OCI-LY7 (cell line): Measurements from ENCODE around the gene GAPDH. TPM values are rescaled to one million over a fixed set of nuclear protein-coding genes. Genes with fewer than 3 reads are reported as not detected.

ENCODE experiments used
- BruUV-seq: library from RNA; stranded (reverse); fragments of 400-500 nt; replicated peaks from 2 replicates; lab custom pipeline; 2021; lab: Mats Ljungman, UMichigan
- CTCF ChIA-PET: fragments of 300-600 bp; sonication (Branson Sonifier 250); formaldehyde crosslinking; loops from one replicate; lab custom pipeline; 2022; ENCODE audit warnings: antibody characterized with exemption; ENCODE audit not compliant: unreplicated experiment; lab: Charles Lee
- POLR2A ChIA-PET: fragments of 300-600 bp; sonication (Branson Sonifier 250); formaldehyde crosslinking; loops from one replicate; lab custom pipeline; 2022; ENCODE audit warnings: antibody characterized with exemption; lab: Charles Lee
- DNase-seq: peaks from one replicate; pipeline ENCODE4 v3.0.0-alpha.2; 2015; ENCODE audit warnings: low spot score
- H2AFZ ChIP-seq: fragments of 200-600 bp; sonication (generic), shearing (Covaris generic); 2 replicates; pipeline ENCODE4 v1.6.1; 2014; ENCODE audit warnings: mild to moderate bottlenecking, antibody characterized with exemption, low read length, moderate library complexity
- H3K27ac ChIP-seq: fragments of 200-600 bp; sonication (generic); 2 replicates; pipeline ENCODE4 v1.5.1; 2014; ENCODE audit warnings: mixed run types, low read depth, mild to moderate bottlenecking, moderate library complexity, low read length, inconsistent platforms; ENCODE audit not compliant: poor library complexity, severe bottlenecking
- H3K36me3 ChIP-seq: fragments of 200-600 bp; sonication (generic); 2 replicates; pipeline ENCODE4 v1.6.1; 2014; ENCODE audit warnings: mild to moderate bottlenecking, antibody characterized with exemption, low read length, moderate library complexity, mixed read lengths; ENCODE audit not compliant: insufficient read depth
- H3K4me1 ChIP-seq: fragments of 200-600 bp; sonication (generic); 2 replicates; pipeline ENCODE4 v1.5.1; 2014; ENCODE audit warnings: mild to moderate bottlenecking, low read length; ENCODE audit not compliant: insufficient read depth, poor library complexity, severe bottlenecking
- H3K4me2 ChIP-seq: fragments of 200-600 bp; sonication (generic); 2 replicates; pipeline ENCODE4 v1.6.1; 2014; ENCODE audit warnings: mild to moderate bottlenecking, low read length
- H3K4me3 ChIP-seq: fragments of 200-600 bp; sonication (generic); 2 replicates; pipeline ENCODE4 v1.5.1; 2014; ENCODE audit warnings: mild to moderate bottlenecking, low read depth, low read length; ENCODE audit not compliant: poor library complexity, severe bottlenecking
- H3K79me2 ChIP-seq: fragments of 200-600 bp; sonication (generic); 2 replicates; pipeline ENCODE4 v1.6.1; 2016; ENCODE audit warnings: low read depth, mild to moderate bottlenecking, low read length, moderate library complexity, mixed read lengths; ENCODE audit not compliant: insufficient read depth
- H3K9me2 ChIP-seq: fragments of 200-600 bp; sonication (generic); 2 replicates; pipeline ENCODE4 v1.6.1; 2016; ENCODE audit warnings: mild to moderate bottlenecking, low read length, mixed read lengths; ENCODE audit not compliant: insufficient read depth
- H3K9me3 ChIP-seq: fragments of 200-600 bp; sonication (generic); 2 replicates; pipeline ENCODE4 v1.6.1; 2014; ENCODE audit warnings: mild to moderate bottlenecking, mixed run types, low read length, mixed read lengths
- H4K20me1 ChIP-seq: fragments of 200-600 bp; sonication (generic); 2 replicates; pipeline ENCODE4 v1.6.1; 2014; ENCODE audit warnings: mild to moderate bottlenecking, antibody characterized with exemption, low read length, moderate library complexity, mixed read lengths; ENCODE audit not compliant: insufficient read depth
- CTCF ChIP-seq: fragments of 200-600 bp; sonication (generic); conservative IDR thresholded peaks from 2 replicates; pipeline ENCODE4 v1.5.1; 2014; ENCODE audit warnings: mild to moderate bottlenecking, antibody characterized with exemption, low read length, moderate library complexity, mixed read lengths
- EZH2phosphoT487 ChIP-seq: fragments of 200-600 bp; sonication (generic); IDR thresholded peaks from 2 replicates; pipeline ENCODE4 v1.6.1; 2018; ENCODE audit warnings: low read depth, borderline replicate concordance, mild to moderate bottlenecking, mixed run types, antibody characterized with exemption, low read length, moderate library complexity, mixed read lengths
- intact Hi-C: fragments of 100-400 bp; cut with micrococcal nuclease; formaldehyde crosslinking; loops from one replicate; pipeline ENCODE4 v1.10.0; 2022; ENCODE audit not compliant: unreplicated experiment
- total RNA-seq, 2 experiments: library from RNA; depleted of rRNA in 1 of 2; stranded (reverse); fragments of >200 nt in 1 of 2; shearing (Covaris generic) in 1 of 2; gene quantifications; 2 replicates each; pipeline ENCODE4 v1.2.3, GENCODE V29; 2014 to 2022

Gene GAPDH
- total RNA-seq, 2 experiments from 2014 or later: 3,801 to 4,502 TPM

DNA sequence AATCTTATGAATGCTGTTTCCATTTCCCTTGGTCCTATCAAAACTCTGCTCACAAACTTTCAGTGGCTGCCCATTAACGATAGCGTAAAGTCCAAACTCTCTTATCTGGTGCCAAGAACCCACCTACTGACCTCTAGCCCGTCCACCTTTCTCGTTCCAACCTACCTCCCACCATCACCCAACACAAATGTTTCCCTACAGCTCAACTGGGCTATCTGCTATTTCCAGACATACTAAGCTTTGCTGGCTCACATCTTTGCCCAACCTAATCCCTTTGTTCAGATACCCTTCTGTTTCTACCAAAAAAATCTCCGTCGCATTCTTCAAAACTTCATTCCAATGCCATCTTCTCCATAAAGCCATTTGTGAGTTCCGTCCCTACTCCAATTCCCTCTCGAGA is 41.3 kb downstream of the GAPDH start:
- Histone ChIP-seq H3K79me2 (no peaks in the 10 kb centered on the region), H3K4me3 (no peak overlapping the region), H2AFZ (no peak overlapping the region), H3K4me1 (no peaks in the 10 kb centered on the region), H3K36me3 (peaks cover 90% of the 10 kb centered on the region), H3K9me3 (no peaks in the 10 kb centered on the region), H3K9me2 (no peaks in the 10 kb centered on the region), H3K4me2 (no peak overlapping the region), H4K20me1 (no peaks in the 10 kb centered on the region), H3K27ac (no peak overlapping the region)
- intact Hi-C loops: no loop called here
- BruUV-seq: no TSS peak
- TF ChIP-seq CTCF: no peak
- TF ChIP-seq EZH2phosphoT487: no peak
- DNase-seq: no peak
- ChIA-PET CTCF (no interaction called here), POLR2A (interaction anchor here (1.0 kb wide), 2 partner anchors 10 to 12 kb away, joined by 4 to 5 read pairs; no protein-coding TSS in a partner anchor)

DNA sequence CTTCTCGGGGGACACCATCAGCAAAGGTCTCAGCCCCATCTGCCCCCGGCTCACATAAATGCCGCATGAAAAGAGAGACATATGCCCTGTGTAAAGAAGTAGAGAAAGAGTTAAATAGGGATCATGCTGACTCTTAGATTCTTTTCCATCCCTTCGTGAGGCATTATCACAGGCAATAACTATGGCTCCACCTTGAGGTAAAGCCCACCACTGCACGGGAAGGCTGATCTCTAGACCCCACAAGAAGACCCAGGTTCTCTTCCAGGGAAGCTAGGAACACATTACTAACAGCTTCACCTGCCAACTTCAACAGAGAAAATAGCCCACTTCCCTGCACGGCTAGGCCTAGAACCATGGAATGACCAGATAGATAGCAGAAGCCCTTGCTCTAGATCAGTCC is 47.9 kb downstream of the GAPDH start:
- DNase-seq: no peak
- Histone ChIP-seq H3K4me3 (no peak overlapping the region), H3K4me1 (no peaks in the 10 kb centered on the region), H3K36me3 (peaks cover 95% of the 10 kb centered on the region), H3K27ac (no peak overlapping the region), H3K9me3 (no peaks in the 10 kb centered on the region), H3K9me2 (no peaks in the 10 kb centered on the region), H3K4me2 (no peak overlapping the region), H4K20me1 (no peaks in the 10 kb centered on the region), H2AFZ (no peak overlapping the region), H3K79me2 (no peaks in the 10 kb centered on the region)
- BruUV-seq: no TSS peak
- intact Hi-C loops: no loop called here
- ChIA-PET POLR2A (no interaction called here), CTCF (no interaction called here)
- TF ChIP-seq EZH2phosphoT487 (no peak), CTCF (peak; percentile 41; the same call in 1 of the 2 replicates)

DNA sequence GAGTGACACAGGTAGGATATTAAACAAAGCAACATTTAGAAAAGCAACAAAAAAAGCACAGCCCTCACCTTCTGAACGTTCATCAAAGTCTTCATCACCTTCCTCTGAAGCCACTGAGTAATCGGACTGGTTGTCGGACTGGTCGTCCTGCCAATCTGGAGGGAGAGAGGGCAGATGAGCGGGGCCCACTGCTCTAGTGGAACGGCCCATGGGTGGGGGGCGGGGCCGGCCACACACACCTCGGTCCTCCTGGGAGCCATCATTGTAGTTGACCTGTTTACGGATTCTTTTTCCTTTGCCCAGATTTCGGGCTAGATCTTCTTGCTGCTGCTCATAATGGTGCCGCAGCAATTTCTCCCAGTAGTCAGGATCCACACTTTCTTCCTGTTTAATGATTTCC is 48.6 kb downstream of the GAPDH start:
- no peak for DNase-seq
- Histone ChIP-seq H3K9me3 (no peaks in the 10 kb centered on the region), H3K4me3 (no peak overlapping the region), H4K20me1 (no peaks in the 10 kb centered on the region), H3K27ac (no peak overlapping the region), H3K36me3 (peaks cover 95% of the 10 kb centered on the region), H3K79me2 (no peaks in the 10 kb centered on the region), H3K4me1 (no peaks in the 10 kb centered on the region), H2AFZ (no peak overlapping the region), H3K9me2 (no peaks in the 10 kb centered on the region), H3K4me2 (no peak overlapping the region)
- ChIA-PET CTCF (no interaction called here), POLR2A (interaction anchor here (0.5 to 0.9 kb wide), 3 partner anchors 13 to 284 kb away, joined by 3 to 5 read pairs (median 3); no protein-coding TSS in a partner anchor)
- TF ChIP-seq EZH2phosphoT487 (no peak), CTCF (no peak)
- intact Hi-C loops: no loop called here
- TSS peak; percentile 67 for BruUV-seq
